ENCODE data around the gene DDX59. TPM values are rescaled to one million over a fixed set of nuclear protein-coding genes. Genes with fewer than 3 reads are reported as not detected.

The DDX59 gene
- polyA plus RNA-seq, 1 experiment = 15.0 TPM

DNA sequence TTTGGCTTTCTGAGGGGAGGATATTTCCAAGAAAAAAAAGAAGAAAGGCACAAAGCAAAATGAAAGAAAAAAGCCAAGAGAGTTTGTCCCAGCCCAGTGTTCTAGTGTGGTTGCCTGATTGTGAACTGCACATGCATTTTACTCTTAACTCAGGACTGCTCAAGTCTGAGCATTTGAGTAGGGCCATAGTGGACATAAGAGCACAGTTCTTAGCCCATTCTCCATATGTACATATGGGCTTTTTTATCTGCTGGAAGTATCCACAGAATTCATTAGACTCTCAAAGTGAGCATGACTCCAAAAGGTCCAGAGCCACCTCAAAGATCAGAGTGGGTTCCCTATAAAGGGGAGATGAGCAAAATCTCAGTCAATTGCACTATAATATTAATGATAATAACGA lies 13.6 kb upstream of the DDX59 start:
- no peaks in the 10 kb centered on the region for H3K27me3 ChIP-seq (ENCODE audit: control insufficient read depth, insufficient read depth, low read length)
- no peak overlapping the region for H3K4me3 ChIP-seq (ENCODE audit: low read depth, low read length)
- TF ChIP-seq, protein P1, sequence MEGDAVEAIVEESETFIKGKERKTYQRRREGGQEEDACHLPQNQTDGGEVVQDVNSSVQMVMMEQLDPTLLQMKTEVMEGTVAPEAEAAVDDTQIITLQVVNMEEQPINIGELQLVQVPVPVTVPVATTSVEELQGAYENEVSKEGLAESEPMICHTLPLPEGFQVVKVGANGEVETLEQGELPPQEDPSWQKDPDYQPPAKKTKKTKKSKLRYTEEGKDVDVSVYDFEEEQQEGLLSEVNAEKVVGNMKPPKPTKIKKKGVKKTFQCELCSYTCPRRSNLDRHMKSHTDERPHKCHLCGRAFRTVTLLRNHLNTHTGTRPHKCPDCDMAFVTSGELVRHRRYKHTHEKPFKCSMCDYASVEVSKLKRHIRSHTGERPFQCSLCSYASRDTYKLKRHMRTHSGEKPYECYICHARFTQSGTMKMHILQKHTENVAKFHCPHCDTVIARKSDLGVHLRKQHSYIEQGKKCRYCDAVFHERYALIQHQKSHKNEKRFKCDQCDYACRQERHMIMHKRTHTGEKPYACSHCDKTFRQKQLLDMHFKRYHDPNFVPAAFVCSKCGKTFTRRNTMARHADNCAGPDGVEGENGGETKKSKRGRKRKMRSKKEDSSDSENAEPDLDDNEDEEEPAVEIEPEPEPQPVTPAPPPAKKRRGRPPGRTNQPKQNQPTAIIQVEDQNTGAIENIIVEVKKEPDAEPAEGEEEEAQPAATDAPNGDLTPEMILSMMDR (IDR thresholded peaks at IDR 0.05; ENCODE audit: low read depth, low read length) = no peak
- no peak overlapping the region for H3K27ac ChIP-seq (ENCODE audit: low read depth, low read length)
- DNase-seq (ENCODE audit: low read depth, low spot score) = no peak
- ChIA-PET POLR2A (no interaction called here), CTCF (no interaction called here)
- H3K9me3 ChIP-seq (ENCODE audit: control insufficient read depth, insufficient read depth, low read length) = no peaks in the 10 kb centered on the region

DNA sequence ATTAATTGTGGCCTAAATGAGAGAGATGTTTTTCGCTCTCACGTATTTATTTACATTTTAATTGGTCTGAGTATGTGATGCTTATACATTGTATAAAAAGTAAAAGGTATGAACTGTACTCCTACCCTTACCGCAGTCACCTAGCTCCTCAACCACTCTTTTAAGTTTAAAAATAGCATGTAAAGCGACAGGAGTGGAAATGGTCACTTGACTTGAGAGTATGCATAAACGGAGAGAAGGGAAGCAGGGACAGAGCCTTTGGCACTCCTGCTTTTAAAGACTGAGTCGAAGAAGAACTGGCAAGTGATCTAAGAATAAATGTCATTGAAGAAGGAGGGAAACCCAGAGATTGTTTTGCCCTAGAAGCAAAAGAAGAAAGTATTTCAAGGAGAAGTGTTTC lies 11.5 kb upstream of the DDX59 start:
- H3K27me3 ChIP-seq (ENCODE audit: control insufficient read depth, insufficient read depth, low read length) = no peaks in the 10 kb centered on the region
- POLR2A ChIA-PET = interaction anchor here (1.9 kb wide), 1 partner anchor 11 kb away, joined by 4 read pairs; the partner anchor contains the start of gene DDX59

DNA sequence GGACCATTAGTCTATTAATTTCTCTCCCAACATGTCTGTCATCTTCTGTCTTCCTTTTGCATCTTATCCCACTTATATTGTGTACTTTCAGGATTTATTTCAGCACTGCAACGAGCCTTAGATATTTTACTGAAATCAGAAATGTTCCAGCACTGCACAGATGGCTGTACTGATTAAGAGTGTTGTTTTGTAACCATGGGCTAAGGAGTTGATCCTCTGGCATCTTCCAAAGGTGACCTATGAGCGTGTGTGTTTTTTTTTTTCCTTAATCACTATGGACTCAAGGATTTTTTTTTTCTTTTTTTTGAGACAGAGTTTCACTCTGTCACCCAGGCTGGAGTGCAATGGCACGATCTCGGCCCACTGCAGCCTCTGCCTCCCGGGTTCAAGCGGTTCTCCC lies 7.1 kb upstream of the DDX59 start:
- TF ChIP-seq, protein P1 (IDR thresholded peaks at IDR 0.05; ENCODE audit: low read depth, low read length) = no peak
- no peak overlapping the region for H3K4me3 ChIP-seq (ENCODE audit: low read depth, low read length)
- ChIA-PET POLR2A (no interaction called here), CTCF (interaction anchor here (1.1 kb wide), 1 partner anchor 55 kb away, joined by 6 read pairs; no protein-coding TSS in a partner anchor)
- no peaks in the 10 kb centered on the region for H3K9me3 ChIP-seq (ENCODE audit: control insufficient read depth, insufficient read depth, low read length)
- DNase-seq (ENCODE audit: low read depth, low spot score) = no peak
- H3K27me3 ChIP-seq (ENCODE audit: control insufficient read depth, insufficient read depth, low read length) = no peaks in the 10 kb centered on the region
- no peak overlapping the region for H3K27ac ChIP-seq (ENCODE audit: low read depth, low read length)

More for the DNA sequence above, 11.5 kb upstream of the DDX59 start:
- no peak overlapping the region for H3K27ac ChIP-seq (ENCODE audit: low read depth, low read length)
- H3K9me3 ChIP-seq (ENCODE audit: control insufficient read depth, insufficient read depth, low read length) = no peaks in the 10 kb centered on the region
- no peak for DNase-seq (ENCODE audit: low read depth, low spot score)
- H3K4me3 ChIP-seq (ENCODE audit: low read depth, low read length) = no peak overlapping the region
- CTCF ChIA-PET = no interaction called here
- TF ChIP-seq, protein P1 (IDR thresholded peaks at IDR 0.05; ENCODE audit: low read depth, low read length) = no peak

DNA sequence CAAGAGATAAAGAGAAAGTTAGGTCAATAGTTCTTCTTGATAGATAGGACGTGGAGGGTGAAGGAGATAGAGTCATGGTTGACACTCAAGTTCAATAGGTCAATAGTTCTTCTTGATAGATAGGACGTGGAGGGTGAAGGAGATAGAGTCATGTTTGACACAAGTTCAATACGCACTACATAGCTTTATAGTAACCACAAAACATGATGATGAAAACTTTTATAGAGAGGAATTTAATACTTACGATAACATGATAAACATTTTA lies 5.8 kb upstream of the DDX59 start:
- ChIA-PET CTCF (interaction anchor here (1.0 to 1.4 kb wide), 5 partner anchors 53 to 296 kb away, joined by 3 to 6 read pairs (median 4); no protein-coding TSS in a partner anchor), POLR2A (no interaction called here)
- no peak for DNase-seq (ENCODE audit: low read depth, low spot score)
- Histone ChIP-seq H3K27me3 (ENCODE audit: control insufficient read depth, insufficient read depth, low read length) (no peaks in the 10 kb centered on the region), H3K9me3 (ENCODE audit: control insufficient read depth, insufficient read depth, low read length) (no peaks in the 10 kb centered on the region), H3K27ac (ENCODE audit: low read depth, low read length) (no peak overlapping the region), H3K4me3 (ENCODE audit: low read depth, low read length) (no peak overlapping the region)
- TF ChIP-seq, protein P1 (IDR thresholded peaks at IDR 0.05; ENCODE audit: low read depth, low read length) = no peak

DNA sequence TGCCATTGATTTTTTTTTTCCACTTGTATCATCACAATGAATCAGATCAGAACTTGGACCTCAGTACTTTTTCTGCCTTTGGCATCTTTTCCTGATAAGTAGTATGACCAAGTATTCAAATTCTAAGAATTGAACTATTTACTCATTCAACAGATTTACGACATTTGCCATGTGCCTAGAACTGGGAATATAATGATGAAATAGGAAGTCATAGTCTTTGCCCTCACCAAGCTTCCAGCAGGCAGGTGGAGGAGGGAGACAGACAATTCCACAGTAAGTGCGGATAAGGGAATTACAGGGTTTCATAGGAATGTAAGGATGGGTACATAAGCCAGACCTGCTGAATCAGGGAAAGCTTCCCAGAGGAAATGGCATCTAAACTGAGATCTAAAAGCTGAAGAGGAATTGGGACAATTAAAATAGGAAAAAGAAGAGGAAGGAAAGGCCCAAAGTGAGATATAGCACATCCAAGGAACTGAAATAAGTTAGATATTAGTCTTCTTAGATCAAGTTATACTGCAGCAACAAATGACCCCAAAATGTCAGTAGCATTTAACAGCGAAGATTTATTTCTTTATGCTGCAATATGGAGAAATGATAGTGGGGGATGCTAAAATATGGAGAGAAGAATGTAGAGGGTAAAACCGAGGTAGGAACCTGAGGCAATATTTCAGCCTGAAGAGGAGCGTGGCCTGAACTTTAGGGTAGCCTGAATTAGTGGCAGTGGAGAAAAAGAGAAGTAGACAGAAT lies 5.3 kb upstream of the DDX59 start:
- Histone ChIP-seq H3K9me3 (ENCODE audit: control insufficient read depth, insufficient read depth, low read length) (no peaks in the 10 kb centered on the region), H3K27ac (ENCODE audit: low read depth, low read length) (no peak overlapping the region), H3K27me3 (ENCODE audit: control insufficient read depth, insufficient read depth, low read length) (no peaks in the 10 kb centered on the region), H3K4me3 (ENCODE audit: low read depth, low read length) (no peak overlapping the region)
- CTCF ChIA-PET = interaction anchor here (1.2 to 1.8 kb wide), 4 partner anchors 53 to 296 kb away, joined by 3 to 5 read pairs (median 4); no protein-coding TSS in a partner anchor
- TF ChIP-seq, protein P1 (IDR thresholded peaks at IDR 0.05; ENCODE audit: low read depth, low read length) = no peak
- POLR2A ChIA-PET = no interaction called here
- DNase-seq (ENCODE audit: low read depth, low spot score) = no peak
